OCI-LY7 (cell line): Measurements from ENCODE around the gene USB1. TPM values are rescaled to one million over a fixed set of nuclear protein-coding genes. Genes with fewer than 3 reads are reported as not detected.
A peak's percentile ranks its signal among the peaks of the same experiment; 100 is the strongest.

Experiments used
- BruUV-seq: library from RNA; stranded (reverse); fragments of 400-500 nt; replicated peaks from 2 replicates; lab custom pipeline; 2021; lab: Mats Ljungman, UMichigan
- CTCF ChIA-PET: fragments of 300-600 bp; sonication (Branson Sonifier 250); formaldehyde crosslinking; loops from one replicate; lab custom pipeline; 2022; ENCODE audit warnings: antibody characterized with exemption; ENCODE audit not compliant: unreplicated experiment; lab: Charles Lee
- POLR2A ChIA-PET: fragments of 300-600 bp; sonication (Branson Sonifier 250); formaldehyde crosslinking; loops from one replicate; lab custom pipeline; 2022; ENCODE audit warnings: antibody characterized with exemption; lab: Charles Lee
- DNase-seq: peaks from one replicate; pipeline ENCODE4 v3.0.0-alpha.2; 2015; ENCODE audit warnings: low spot score
- H2AFZ ChIP-seq: fragments of 200-600 bp; sonication (generic), shearing (Covaris generic); 2 replicates; pipeline ENCODE4 v1.6.1; 2014; ENCODE audit warnings: mild to moderate bottlenecking, antibody characterized with exemption, low read length, moderate library complexity
- H3K27ac ChIP-seq: fragments of 200-600 bp; sonication (generic); 2 replicates; pipeline ENCODE4 v1.5.1; 2014; ENCODE audit warnings: mixed run types, low read depth, mild to moderate bottlenecking, moderate library complexity, low read length, inconsistent platforms; ENCODE audit not compliant: poor library complexity, severe bottlenecking
- H3K36me3 ChIP-seq: fragments of 200-600 bp; sonication (generic); 2 replicates; pipeline ENCODE4 v1.6.1; 2014; ENCODE audit warnings: mild to moderate bottlenecking, antibody characterized with exemption, low read length, moderate library complexity, mixed read lengths; ENCODE audit not compliant: insufficient read depth
- H3K4me1 ChIP-seq: fragments of 200-600 bp; sonication (generic); 2 replicates; pipeline ENCODE4 v1.5.1; 2014; ENCODE audit warnings: mild to moderate bottlenecking, low read length; ENCODE audit not compliant: insufficient read depth, poor library complexity, severe bottlenecking
- H3K4me2 ChIP-seq: fragments of 200-600 bp; sonication (generic); 2 replicates; pipeline ENCODE4 v1.6.1; 2014; ENCODE audit warnings: mild to moderate bottlenecking, low read length
- H3K4me3 ChIP-seq: fragments of 200-600 bp; sonication (generic); 2 replicates; pipeline ENCODE4 v1.5.1; 2014; ENCODE audit warnings: mild to moderate bottlenecking, low read depth, low read length; ENCODE audit not compliant: poor library complexity, severe bottlenecking
- H3K79me2 ChIP-seq: fragments of 200-600 bp; sonication (generic); 2 replicates; pipeline ENCODE4 v1.6.1; 2016; ENCODE audit warnings: low read depth, mild to moderate bottlenecking, low read length, moderate library complexity, mixed read lengths; ENCODE audit not compliant: insufficient read depth
- H3K9me2 ChIP-seq: fragments of 200-600 bp; sonication (generic); 2 replicates; pipeline ENCODE4 v1.6.1; 2016; ENCODE audit warnings: mild to moderate bottlenecking, low read length, mixed read lengths; ENCODE audit not compliant: insufficient read depth
- H3K9me3 ChIP-seq: fragments of 200-600 bp; sonication (generic); 2 replicates; pipeline ENCODE4 v1.6.1; 2014; ENCODE audit warnings: mild to moderate bottlenecking, mixed run types, low read length, mixed read lengths
- H4K20me1 ChIP-seq: fragments of 200-600 bp; sonication (generic); 2 replicates; pipeline ENCODE4 v1.6.1; 2014; ENCODE audit warnings: mild to moderate bottlenecking, antibody characterized with exemption, low read length, moderate library complexity, mixed read lengths; ENCODE audit not compliant: insufficient read depth
- EZH2phosphoT487 ChIP-seq: fragments of 200-600 bp; sonication (generic); IDR thresholded peaks from 2 replicates; pipeline ENCODE4 v1.6.1; 2018; ENCODE audit warnings: low read depth, borderline replicate concordance, mild to moderate bottlenecking, mixed run types, antibody characterized with exemption, low read length, moderate library complexity, mixed read lengths
- intact Hi-C: fragments of 100-400 bp; cut with micrococcal nuclease; formaldehyde crosslinking; loops from one replicate; pipeline ENCODE4 v1.10.0; 2022; ENCODE audit not compliant: unreplicated experiment
- total RNA-seq, 2 experiments: library from RNA; depleted of rRNA in 1 of 2; stranded (reverse); fragments of >200 nt in 1 of 2; shearing (Covaris generic) in 1 of 2; gene quantifications; 2 replicates each; pipeline ENCODE4 v1.2.3, GENCODE V29; 2014 to 2022
- TF ChIP-seq, protein P1 (sequence below): fragments of 200-600 bp; sonication (generic); conservative IDR thresholded peaks from 2 replicates; pipeline ENCODE4 v1.5.1; 2014; ENCODE audit warnings: mild to moderate bottlenecking, antibody characterized with exemption, low read length, moderate library complexity, mixed read lengths

The USB1 gene
- total RNA-seq, 2 experiments from 2014 or later, result 12.5 to 48.3 TPM

DNA sequence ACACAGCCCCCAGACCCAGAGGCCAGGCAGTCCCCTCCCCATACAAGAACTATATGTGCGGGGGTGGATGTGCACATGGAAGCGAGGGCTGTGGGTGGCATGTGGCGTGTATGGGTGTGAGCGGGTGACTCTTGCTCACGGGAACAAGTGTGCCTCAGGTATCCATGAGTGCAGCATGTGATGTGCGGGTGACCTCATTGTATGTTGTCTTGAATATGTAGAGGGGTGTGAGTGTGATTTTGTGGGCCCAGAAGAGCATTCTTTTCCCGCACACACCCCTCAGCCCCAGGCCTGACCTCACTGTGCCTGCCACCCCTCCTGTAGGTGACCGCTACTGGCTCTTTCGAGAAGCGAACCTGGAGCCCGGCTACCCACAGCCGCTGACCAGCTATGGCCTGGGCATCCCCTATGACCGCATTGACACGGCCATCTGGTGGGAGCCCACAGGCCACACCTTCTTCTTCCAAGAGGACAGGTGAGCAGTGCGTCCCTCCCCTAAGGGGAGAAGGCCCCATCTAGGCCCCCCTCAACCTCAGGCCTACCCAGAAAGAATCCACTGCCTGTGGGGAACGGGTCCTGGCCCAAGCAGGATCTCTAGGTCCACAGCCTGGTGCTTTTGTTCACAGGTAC is 41.8 kb downstream of the USB1 start:
- no peak for DNase-seq
- no peaks in the 10 kb centered on the region for H3K79me2 ChIP-seq
- H3K9me3 ChIP-seq, result no peaks in the 10 kb centered on the region
- no peaks in the 10 kb centered on the region for H3K36me3 ChIP-seq
- no peak overlapping the region for H3K4me3 ChIP-seq
- no peak for TF ChIP-seq EZH2phosphoT487
- TF ChIP-seq, protein P1, sequence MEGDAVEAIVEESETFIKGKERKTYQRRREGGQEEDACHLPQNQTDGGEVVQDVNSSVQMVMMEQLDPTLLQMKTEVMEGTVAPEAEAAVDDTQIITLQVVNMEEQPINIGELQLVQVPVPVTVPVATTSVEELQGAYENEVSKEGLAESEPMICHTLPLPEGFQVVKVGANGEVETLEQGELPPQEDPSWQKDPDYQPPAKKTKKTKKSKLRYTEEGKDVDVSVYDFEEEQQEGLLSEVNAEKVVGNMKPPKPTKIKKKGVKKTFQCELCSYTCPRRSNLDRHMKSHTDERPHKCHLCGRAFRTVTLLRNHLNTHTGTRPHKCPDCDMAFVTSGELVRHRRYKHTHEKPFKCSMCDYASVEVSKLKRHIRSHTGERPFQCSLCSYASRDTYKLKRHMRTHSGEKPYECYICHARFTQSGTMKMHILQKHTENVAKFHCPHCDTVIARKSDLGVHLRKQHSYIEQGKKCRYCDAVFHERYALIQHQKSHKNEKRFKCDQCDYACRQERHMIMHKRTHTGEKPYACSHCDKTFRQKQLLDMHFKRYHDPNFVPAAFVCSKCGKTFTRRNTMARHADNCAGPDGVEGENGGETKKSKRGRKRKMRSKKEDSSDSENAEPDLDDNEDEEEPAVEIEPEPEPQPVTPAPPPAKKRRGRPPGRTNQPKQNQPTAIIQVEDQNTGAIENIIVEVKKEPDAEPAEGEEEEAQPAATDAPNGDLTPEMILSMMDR, result no peak
- intact Hi-C loops, result no loop called here
- H3K27ac ChIP-seq, result no peak overlapping the region
- H3K4me1 ChIP-seq, result no peaks in the 10 kb centered on the region
- H2AFZ ChIP-seq, result 0 out of 2 replicates have a peak overlapping the region, but pooled peaks have one; percentile 16
- H3K4me2 ChIP-seq, result no peak overlapping the region
- H3K9me2 ChIP-seq, result no peaks in the 10 kb centered on the region
- CTCF ChIA-PET, result no interaction called here
- POLR2A ChIA-PET, result interaction anchor here (0.6 kb wide), 1 partner anchor 11 kb away, joined by 3 read pairs; no protein-coding TSS in a partner anchor
- BruUV-seq, result no TSS peak
- no peaks in the 10 kb centered on the region for H4K20me1 ChIP-seq

DNA sequence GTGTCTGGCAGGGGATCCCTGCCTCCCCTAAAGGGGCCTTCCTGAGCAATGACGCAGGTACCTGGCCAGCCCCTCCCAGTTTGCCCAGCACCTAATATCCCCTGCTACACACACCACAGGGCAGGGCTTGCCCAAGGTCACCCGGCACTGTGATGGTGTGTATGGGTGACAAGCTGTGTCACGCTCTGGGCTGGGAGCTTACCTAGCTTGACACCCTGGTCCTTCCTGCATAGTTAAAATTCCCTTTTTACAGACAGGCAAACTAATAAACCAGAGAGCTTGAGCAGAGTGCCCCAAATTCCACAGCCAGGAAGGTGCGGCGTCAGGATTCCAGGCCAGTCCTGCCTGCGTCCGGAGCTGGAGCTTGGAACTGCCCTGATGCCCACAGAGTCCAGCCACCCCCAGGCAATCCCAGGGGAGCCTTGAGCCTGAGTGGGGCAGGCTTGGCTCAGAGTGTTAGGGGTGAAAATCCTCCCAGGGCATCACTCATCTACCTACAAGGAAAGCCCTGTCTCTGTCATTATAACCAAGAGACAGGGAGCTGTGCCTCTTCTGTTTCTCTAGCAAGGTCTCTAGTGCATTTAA is 42.5 kb downstream of the USB1 start:
- Histone ChIP-seq H3K36me3 (no peaks in the 10 kb centered on the region), H3K4me2 (no peak overlapping the region), H3K27ac (no peak overlapping the region), H3K4me1 (no peaks in the 10 kb centered on the region), H3K9me2 (no peaks in the 10 kb centered on the region), H3K79me2 (no peaks in the 10 kb centered on the region), H3K4me3 (no peak overlapping the region), H4K20me1 (no peaks in the 10 kb centered on the region), H2AFZ (no peak overlapping the region), H3K9me3 (no peaks in the 10 kb centered on the region)
- CTCF ChIA-PET, result no interaction called here
- intact Hi-C loops, result no loop called here
- POLR2A ChIA-PET, result no interaction called here
- no peak for TF ChIP-seq EZH2phosphoT487
- TF ChIP-seq, protein P1, result no peak
- DNase-seq, result no peak
- BruUV-seq, result no TSS peak
